Heart left ventricle (tissue), 16 donors: ENCODE measurements around the gene FAAP100. TPM values are rescaled to one million over a fixed set of nuclear protein-coding genes. Genes with fewer than 3 reads are reported as not detected.

ENCODE experiments used
- ATAC-seq, 4 donors: fragments of 200-7000 bp; cut with Tn5 transposase; one replicate each; pipeline ENCODE4 v1.9.1; 2020 to 2022; ENCODE audit warnings: moderate library complexity in 4 of 4, mild to moderate bottlenecking in 3 of 4, moderate number of reproducible peaks in 1 of 4
- DNase-seq, 5 donors: peaks; one replicate each; pipeline ENCODE4 v3.0.0-alpha.2; 2020
- H3K27ac ChIP-seq, 12 donors: fragments of 200-600 bp; sonication (generic) in 4 of 12; one replicate each; pipeline versions ENCODE4 v1.5.0 to v1.8.0; 2016 to 2022; ENCODE audit warnings: mild to moderate bottlenecking in 2 of 12
- H3K27me3 ChIP-seq, 9 donors: fragments of 200-600 bp; sonication (generic) in 2 of 9; one replicate each; pipeline versions ENCODE4 v1.5.1 to v1.8.0; 2016 to 2022; ENCODE audit warnings: mild to moderate bottlenecking in 3 of 9
- H3K36me3 ChIP-seq, 9 donors: fragments of 200-600 bp; sonication (generic) in 2 of 9; one replicate each; pipeline versions ENCODE4 v1.5.0 to v1.8.0; 2018 to 2022; ENCODE audit warnings: mild to moderate bottlenecking in 2 of 9
- H3K4me1 ChIP-seq, 12 donors: fragments of 200-600 bp; sonication (generic) in 4 of 12; one replicate each; pipeline versions ENCODE4 v1.5.0 to v1.8.0; 2016 to 2022; ENCODE audit warnings: mild to moderate bottlenecking in 3 of 12
- H3K4me3 ChIP-seq, 12 donors: fragments of 200-600 bp; sonication (generic) in 4 of 12; one replicate each; pipeline versions ENCODE4 v1.5.0 to v1.8.0; 2017 to 2022; ENCODE audit warnings: mild to moderate bottlenecking in 9 of 12, moderate library complexity in 4 of 12
- H3K9me3 ChIP-seq, 12 donors: fragments of 200-600 bp; sonication (generic) in 4 of 12; one replicate each; pipeline versions ENCODE4 v1.5.0 to v1.8.0; 2016 to 2022; ENCODE audit warnings: mild to moderate bottlenecking in 1 of 12
- POLR2A ChIP-seq, 2 donors: fragments of 450-650 bp; IDR thresholded peaks; one replicate each; pipeline ENCODE4 v1.6.1; 2017; ENCODE audit warnings: antibody characterized with exemption in 2 of 2, mild to moderate bottlenecking in 2 of 2, moderate library complexity in 2 of 2
- WGBS, 4 donors: extraction: QIAGEN DNeasy Blood & Tissue Kit in 2 of 4; methylation state at CpG; one replicate each; pipeline versions ENCODE4 v1.1.5 to v1.1.7; 2013 to 2018; 5-methylcytosine and 5-hydroxymethylcytosine counted together
- intact Hi-C, 10 donors: fragments of 100-400 bp; cut with DNase I; formaldehyde crosslinking; loops; one replicate each; pipeline versions ENCODE4 v1.11.1 to v1.14.2; 2022
- polyA plus RNA-seq, 2 donors: library from polyadenylated mRNA; stranded (reverse); fragments of 200-250 nt; gene quantifications; one replicate each; pipeline ENCODE4 v1.2.3, GENCODE V29; 2013
- total RNA-seq, 9 donors: library from RNA; depleted of rRNA in 2 of 9; stranded (reverse); fragments of >200 nt in 2 of 9; fragmentation: NEBNext Ultra II Directional in 3 of 9; extraction: Animal tissue kit (Norgen Biotek cat#: 25700) in 3 of 9; gene quantifications; one replicate each; pipeline versions ENCODE4 v1.1.0 to v1.2.4, GENCODE V29; 2016 to 2023
- TF ChIP-seq, protein P1 (sequence below), 12 donors: fragments of 200-600 bp; sonication (generic) in 4 of 12; IDR thresholded peaks; one replicate each; pipeline versions ENCODE4 v1.5.0 to v1.8.0; 2018 to 2022; ENCODE audit warnings: antibody characterized with exemption in 12 of 12, mild to moderate bottlenecking in 5 of 12
- donor health status: ischemic (EF 13 %, LVEDD 7.1; RV severe dilation, severe dysfunction).
- donor health status: healthy with polysubstance abuse.
- donor health status: DM: no; HTN: yes; CAD: no.
- donor health status: DM: no; HTN: no; CAD: no.
- donor health status: ischemic (EF 25% LVEDD 6.9; RV normal size, moderate dysfunction).
- donor health status: ischemic (EF 25% LVEDD 5.7; RV mildly dilated, moderate dysfunction).
- donor health status: healthy.
- donor health status: DM: yes; HTN: yes; CAD: no.
- donor health status: ischemic (EF 35%, LVEDD 5.7; RV mildly dilated, moderate dysfunction).
- donor health status: nonischemic (EF 11% LVEDD 7.7; RV severe dilation, severe dysfunction).
- donor health status: DM: yes; HTN: yes; CAD: no.
- donor health status: PGD.
- donor health status: ischemic (EF 29% LVEDD 5.4; RV normal size, mild dysfunction).
- donor health status: nonischemic (EF 23%, LVEDD 6.1; RV moderate dilation, normal function).

The FAAP100 gene
- total and polyA plus RNA-seq, 11 donors = 10.1 to 21.6 (median 16.6) TPM

DNA sequence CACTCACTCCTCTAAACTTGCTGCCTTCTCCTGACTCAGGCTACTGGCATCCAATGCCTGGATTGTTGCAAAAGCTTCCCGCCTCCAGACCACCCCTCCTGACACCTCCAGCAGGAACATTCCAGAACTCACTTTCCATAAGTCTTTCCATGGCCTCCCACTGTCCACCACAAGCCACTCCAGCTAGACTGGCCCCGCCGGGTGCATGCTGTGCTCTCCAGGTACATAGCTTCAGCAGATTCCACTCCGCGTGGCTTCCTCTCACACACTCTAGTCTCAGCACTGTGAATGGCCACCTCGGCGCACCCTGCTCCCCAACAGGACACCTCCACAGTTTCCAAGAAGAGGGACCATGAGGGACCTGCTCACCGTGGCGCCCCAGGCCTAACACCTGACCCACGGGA lies 25.9 kb upstream of the FAAP100 start:
- Histone ChIP-seq H3K4me3 (no peak overlapping the region), H3K4me1 (peaks cover 0 to 40% (median 16%) of the 10 kb centered on the region in 12 donors), H3K27ac (no peak overlapping the region), H3K27me3 (no peaks in the 10 kb centered on the region), H3K36me3 (peaks cover 0 to 84% (median 61%) of the 10 kb centered on the region in 9 donors), H3K9me3 (no peaks in the 10 kb centered on the region)
- 95 to 96% (median 96%) methylated on average over 10 of the region's 10 CpGs for WGBS, 4 donors
- intact Hi-C loops = no loop called here
- TF ChIP-seq POLR2A (IDR thresholded peaks at IDR 0.05) = no peak
- TF ChIP-seq, protein P1, sequence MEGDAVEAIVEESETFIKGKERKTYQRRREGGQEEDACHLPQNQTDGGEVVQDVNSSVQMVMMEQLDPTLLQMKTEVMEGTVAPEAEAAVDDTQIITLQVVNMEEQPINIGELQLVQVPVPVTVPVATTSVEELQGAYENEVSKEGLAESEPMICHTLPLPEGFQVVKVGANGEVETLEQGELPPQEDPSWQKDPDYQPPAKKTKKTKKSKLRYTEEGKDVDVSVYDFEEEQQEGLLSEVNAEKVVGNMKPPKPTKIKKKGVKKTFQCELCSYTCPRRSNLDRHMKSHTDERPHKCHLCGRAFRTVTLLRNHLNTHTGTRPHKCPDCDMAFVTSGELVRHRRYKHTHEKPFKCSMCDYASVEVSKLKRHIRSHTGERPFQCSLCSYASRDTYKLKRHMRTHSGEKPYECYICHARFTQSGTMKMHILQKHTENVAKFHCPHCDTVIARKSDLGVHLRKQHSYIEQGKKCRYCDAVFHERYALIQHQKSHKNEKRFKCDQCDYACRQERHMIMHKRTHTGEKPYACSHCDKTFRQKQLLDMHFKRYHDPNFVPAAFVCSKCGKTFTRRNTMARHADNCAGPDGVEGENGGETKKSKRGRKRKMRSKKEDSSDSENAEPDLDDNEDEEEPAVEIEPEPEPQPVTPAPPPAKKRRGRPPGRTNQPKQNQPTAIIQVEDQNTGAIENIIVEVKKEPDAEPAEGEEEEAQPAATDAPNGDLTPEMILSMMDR (IDR thresholded peaks at IDR 0.05) = no peak
- DNase-seq = no peak
- ATAC-seq = no peak

DNA sequence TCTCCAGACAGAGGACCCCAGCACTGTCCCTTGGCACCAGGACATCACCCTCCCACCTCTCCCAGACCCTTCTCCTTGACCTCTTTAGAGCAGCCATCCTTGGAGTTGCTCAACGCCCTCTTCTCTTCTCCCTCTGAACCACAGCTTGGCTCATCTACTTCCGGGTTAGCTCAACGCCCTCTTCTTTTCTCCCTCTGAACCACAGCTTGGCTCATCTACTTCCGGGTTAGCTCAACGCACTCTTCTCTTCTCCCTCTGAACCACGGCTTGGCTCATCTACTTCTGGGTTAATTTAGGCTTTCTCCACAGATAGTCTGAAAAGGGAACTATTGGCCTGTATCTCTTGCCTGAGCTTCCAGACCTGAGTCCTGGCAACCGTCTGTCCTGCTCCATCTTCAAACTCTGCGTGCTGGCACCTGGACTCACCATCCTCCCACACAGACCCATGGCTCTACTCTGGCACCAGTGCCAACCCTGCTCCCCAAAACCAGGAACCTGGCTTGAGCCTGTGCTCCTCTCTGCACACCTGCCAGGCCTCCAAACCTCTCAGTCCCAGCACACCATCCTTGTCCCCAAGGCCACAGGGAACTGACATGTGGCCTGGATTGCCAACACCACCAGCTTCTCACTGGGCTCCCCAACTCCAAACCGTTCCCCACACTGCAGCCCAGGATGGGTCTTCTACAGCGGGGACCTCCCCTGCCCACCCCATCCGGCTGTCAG lies 25.3 kb upstream of the FAAP100 start:
- Histone ChIP-seq H3K27ac (peak overlapping the region in 3 of 12 donors; percentile 26 to 46 (median 32)), H3K9me3 (no peaks in the 10 kb centered on the region), H3K4me3 (peak overlapping the region in 5 of 12 donors; percentile 15 to 41 (median 22)), H3K27me3 (no peaks in the 10 kb centered on the region), H3K36me3 (peaks cover 0 to 84% (median 57%) of the 10 kb centered on the region in 9 donors), H3K4me1 (peaks cover 0 to 40% (median 16%) of the 10 kb centered on the region in 12 donors)
- peak in 3 of 4 donors; percentile 8 to 63 (median 17) for ATAC-seq
- intact Hi-C loops = no loop called here
- WGBS, 4 donors = 74 to 88% (median 83%) methylated on average over 11 of the region's 11 CpGs
- DNase-seq = no peak
- no peak for TF ChIP-seq POLR2A (IDR thresholded peaks at IDR 0.05)
- TF ChIP-seq, protein P1 (IDR thresholded peaks at IDR 0.05) = no peak

DNA sequence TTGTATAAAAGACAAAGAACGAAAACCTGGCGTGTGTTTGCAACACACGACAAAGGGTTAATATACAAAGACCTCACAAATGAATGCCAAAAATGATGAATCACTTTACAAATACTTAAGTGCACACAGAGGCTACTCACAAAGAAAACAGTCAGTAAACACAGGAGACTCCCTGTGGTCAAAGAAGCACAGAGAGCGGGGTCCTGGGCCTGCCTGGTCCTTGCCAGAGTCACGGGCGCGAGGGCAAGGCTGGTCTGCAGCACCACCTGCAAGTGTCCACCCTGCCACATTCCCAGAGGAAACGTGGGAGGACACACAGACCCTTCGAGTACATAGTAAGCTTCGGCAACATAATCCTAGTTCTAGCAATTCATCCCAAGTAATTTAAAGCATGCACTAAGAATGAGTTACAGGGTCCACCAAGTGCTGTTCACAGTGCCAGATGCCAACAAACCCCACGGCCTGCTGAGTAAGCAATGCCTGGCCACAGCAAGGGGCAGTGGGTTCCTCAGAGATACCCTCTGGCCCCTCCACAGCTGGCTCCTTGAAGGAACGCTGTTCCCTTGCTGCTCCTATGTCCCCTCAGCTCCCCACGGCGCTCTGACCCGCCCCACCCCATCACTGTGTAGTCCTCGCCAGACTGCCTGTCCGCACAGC lies 24.6 kb upstream of the FAAP100 start:
- peak overlapping the region in 3 of 12 donors; percentile 26 to 46 (median 32) for H3K27ac ChIP-seq
- H3K4me3 ChIP-seq = peak overlapping the region in 5 of 12 donors; percentile 15 to 41 (median 22)
- peaks cover 0 to 36% (median 16%) of the 10 kb centered on the region in 12 donors for H3K4me1 ChIP-seq
- DNase-seq = no peak
- intact Hi-C loops = no loop called here
- peak in 1 of 4 donors; percentile 36 for ATAC-seq
- H3K36me3 ChIP-seq = peaks cover 0 to 83% (median 57%) of the 10 kb centered on the region in 9 donors
- H3K27me3 ChIP-seq = no peaks in the 10 kb centered on the region
- no peaks in the 10 kb centered on the region for H3K9me3 ChIP-seq
- 66 to 72% (median 69%) methylated on average over 16 to 17 of the region's 17 CpGs for WGBS, 4 donors
- TF ChIP-seq, protein P1 (IDR thresholded peaks at IDR 0.05) = no peak
- no peak for TF ChIP-seq POLR2A (IDR thresholded peaks at IDR 0.05)

DNA sequence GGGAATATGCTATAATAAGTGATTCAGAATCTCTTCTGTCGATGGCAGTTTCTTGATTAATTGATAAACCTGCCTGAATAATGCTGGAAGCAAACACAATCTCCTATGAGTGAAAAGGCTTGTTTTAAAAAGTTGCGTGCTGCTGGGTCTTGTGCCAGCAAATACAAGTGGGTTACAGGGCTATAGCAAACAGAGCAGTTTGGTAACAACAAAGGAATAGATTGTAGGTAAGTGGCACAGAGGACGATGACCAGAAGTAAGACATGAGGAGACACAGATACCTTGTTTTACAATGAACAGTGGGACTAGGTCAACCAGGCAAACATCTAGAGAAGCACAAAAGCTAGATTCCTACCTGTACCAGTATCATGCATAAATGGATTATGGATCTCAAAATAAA lies 23.7 kb upstream of the FAAP100 start:
- Histone ChIP-seq H3K4me1 (peaks cover 0 to 33% (median 14%) of the 10 kb centered on the region in 12 donors), H3K27me3 (no peaks in the 10 kb centered on the region), H3K4me3 (no peak overlapping the region), H3K9me3 (no peaks in the 10 kb centered on the region), H3K27ac (no peak overlapping the region), H3K36me3 (peaks cover 3 to 85% (median 60%) of the 10 kb centered on the region in 9 donors)
- intact Hi-C loops = no loop called here
- WGBS, 4 donors = 90 to 92% (median 90%) methylated on average over 3 of the region's 3 CpGs
- DNase-seq (no peak), ATAC-seq (no peak)
- no peak for TF ChIP-seq POLR2A (IDR thresholded peaks at IDR 0.05)
- TF ChIP-seq, protein P1 (IDR thresholded peaks at IDR 0.05) = no peak
